ENCODE results near the gene ASCL2.
A peak's percentile ranks its signal among the peaks of the same experiment; 100 is the strongest.

Gene ASCL2

DNA sequence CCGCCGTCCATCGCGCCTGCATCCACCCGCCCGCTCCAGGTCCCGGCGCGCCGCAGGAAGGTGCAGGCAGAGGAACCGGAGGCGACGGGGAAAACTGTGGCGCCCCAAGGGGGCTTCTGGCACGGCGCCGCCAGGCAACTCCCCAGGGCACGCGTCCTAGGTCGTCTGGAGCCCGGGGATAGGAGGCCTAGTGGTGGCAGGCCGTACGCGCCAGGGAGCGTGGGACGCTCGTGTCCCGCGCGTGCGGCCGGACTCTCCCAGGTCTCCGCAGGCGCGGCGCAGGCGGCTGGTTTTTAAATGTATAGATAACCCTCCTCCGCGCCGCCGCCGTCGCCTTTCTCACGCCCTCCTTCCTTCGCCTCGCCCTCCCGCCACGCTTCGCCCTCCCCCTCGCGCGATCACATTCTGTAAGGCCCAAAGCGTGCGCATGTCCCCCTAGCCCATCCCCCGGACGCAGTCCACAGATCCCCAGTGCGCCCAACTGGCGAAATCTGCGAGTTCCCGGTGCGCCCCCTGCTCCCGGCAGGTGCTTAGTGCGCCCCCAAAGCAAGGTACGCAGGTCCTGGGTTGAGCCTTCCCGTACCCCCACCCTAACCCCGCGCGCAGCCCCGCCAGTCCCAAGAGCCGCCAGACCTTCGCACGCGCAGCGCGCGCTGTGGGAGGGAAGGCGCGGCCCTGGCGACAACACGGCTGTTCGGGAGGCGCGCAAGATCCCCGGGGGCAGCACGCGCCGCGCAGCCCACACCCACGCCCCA lies at the start of gene ASCL2:
Gene ASCL2, minus strand, starts transcription at position 267 of the 755 bp plus-strand sequence. Its CDS starts 256 bp downstream, at position 11.
- DNase-seq, result peak; percentile 63

GRCh38 chr11:2319791-2320472 lies 49.5 kb upstream of the ASCL2 start:
- DNase-seq, result no peak

DNA sequence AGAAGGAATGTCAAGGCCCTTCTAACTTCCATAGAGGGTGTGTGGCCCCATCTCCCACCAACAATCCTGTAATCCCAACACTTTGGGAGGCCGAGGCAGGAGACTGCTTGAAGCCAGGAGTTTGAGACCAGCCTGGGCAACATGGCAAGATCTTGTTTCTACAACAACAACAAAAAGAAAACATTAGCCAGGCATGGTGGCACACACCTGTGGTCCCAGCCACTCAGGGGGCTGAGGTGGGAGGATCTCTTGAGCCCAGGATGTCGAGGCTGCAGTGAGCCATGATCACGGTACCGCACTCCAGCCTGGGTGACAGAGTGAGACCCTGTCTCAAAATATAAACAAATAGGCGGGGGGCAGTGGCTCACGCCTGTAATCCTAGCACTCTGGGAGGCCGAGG lies 48.3 kb upstream of the ASCL2 start:
- no peak for DNase-seq

- DNase-seq, result no peak
These were observed 47.7 kb upstream of the ASCL2 start for GRCh38 chr11:2318123-2318522.

GRCh38 chr11:2317354-2318050 lies 47.1 kb upstream of the ASCL2 start:
- DNase-seq, result no peak

- no peak for DNase-seq
These were observed 46.5 kb upstream of the ASCL2 start for GRCh38 chr11:2316963-2317244.

DNA sequence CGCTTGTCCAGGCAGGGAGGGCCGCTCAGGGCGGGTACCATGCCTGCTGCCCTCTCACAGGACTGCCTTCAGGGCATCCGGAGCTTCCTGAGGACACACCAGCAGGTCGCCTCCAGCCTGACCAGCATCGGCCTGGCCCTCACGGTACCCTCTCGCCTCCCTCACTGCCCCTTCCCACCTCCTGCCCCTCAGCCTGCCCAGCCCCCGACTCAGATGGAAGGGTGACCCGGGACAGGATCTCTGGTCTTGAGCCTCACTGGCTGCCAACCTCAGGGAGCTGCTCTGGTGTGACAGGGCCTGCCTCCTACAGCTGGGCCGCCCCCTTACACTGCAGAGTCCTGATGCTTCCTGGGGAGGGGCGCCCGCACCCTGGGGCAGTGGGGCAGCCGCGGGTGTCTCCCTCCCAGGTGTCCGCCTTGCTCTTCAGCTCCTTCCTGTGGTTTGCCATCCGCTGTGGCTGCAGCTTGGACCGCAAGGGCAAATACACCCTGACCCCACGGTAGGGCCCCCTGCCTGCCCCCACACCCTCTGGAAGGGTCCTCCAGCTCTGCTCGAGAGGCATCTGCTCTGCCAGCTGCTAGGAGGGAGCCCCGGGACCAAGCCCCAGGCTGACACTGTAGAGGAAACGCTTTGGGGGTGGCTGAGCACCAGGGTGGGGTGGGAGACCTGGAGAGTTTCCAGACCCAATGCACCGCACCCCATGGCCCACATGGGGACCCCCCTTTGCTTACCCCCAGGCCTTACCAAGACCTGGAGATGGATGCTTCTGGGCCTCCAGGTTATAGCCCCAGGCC lies 46.0 kb upstream of the ASCL2 start:
- no peak for DNase-seq

DNA sequence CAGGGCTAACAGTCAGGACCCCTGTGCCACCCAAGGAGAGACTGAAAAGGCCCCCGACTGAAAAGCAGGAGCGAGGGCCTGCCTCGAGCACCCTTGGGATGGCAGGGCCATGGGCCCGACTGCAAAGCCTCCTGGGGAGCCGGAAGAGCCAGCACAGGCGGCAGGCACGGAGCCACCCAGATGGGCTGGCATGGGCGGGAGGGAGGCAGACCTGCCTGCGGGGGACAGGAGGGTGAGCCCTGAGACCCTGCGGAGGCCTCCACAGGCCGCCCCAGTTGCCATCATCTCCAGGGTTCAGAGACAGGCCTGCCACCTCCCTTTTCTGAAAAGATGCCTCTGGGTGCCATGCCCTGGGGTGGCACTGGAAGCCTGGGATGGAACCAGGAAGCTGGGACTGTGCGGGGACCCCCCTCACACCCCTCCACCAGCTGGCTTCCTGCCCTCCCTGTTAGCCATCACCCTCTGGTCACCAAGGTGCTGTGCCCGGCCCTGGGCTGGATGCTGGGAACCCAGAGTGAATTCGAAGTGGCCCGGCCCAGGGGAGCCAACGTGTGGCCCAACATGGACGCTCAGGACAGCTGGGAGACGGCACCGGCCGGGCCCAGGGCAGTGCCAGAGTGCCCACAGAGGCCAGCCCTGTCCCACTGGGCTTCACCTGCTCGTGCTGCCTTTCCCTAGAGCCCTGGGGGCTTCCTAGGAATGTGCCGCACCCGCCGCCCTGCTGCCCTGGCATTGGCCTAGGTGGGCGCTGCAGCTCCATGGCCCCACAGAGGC lies 45.2 kb upstream of the ASCL2 start:
- DNase-seq, result no peak

GRCh38 chr11:2314525-2315394 lies 44.4 kb upstream of the ASCL2 start:
- DNase-seq, result no peak

GRCh38 chr11:2314136-2314524 lies 43.7 kb upstream of the ASCL2 start:
- no peak for DNase-seq

- DNase-seq, result no peak
These were observed 42.9 kb upstream of the ASCL2 start for GRCh38 chr11:2313051-2313951.

DNA sequence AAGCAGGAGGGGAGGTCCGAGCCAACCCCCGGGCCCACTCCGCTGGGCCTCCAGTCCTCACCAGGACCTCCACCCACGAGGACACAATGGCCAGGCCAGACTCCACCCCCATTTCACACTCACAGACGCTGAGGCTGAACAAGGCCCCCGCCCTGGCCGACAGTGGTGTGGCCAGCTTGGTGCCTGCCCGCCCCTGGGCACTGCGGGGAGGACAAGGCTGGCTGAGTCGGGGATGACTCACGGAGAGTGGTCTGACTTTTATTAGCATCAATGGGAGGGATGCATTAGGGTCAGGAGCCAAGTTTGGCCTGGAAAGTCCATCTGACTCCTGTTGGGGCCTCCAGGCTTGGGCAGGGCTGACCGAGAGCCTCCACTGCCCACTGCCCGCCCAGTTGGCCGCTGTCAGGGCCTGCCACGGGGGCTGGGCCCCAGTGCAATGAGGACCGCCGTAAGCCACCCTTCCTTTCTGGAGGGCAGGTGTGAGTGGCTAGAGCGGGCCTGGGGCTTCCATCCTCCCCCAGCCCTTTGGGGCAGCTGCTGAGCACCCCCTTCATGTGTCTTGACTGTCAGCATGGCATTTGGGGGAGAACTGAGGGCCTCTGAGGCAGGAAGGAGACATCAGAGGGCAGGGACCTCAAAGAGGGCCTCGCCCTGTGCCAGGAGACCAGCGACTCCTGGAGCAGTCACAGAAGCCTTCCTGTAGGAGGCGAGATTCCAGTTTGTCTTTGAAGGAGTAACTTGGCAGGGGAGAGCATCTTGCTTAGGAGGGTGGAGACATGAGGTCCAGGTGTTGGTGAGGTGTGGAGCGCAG lies 42.0 kb upstream of the ASCL2 start:
- no peak for DNase-seq

GRCh38 chr11:2311353-2312133 lies 41.2 kb upstream of the ASCL2 start:
- DNase-seq, result no peak

DNA sequence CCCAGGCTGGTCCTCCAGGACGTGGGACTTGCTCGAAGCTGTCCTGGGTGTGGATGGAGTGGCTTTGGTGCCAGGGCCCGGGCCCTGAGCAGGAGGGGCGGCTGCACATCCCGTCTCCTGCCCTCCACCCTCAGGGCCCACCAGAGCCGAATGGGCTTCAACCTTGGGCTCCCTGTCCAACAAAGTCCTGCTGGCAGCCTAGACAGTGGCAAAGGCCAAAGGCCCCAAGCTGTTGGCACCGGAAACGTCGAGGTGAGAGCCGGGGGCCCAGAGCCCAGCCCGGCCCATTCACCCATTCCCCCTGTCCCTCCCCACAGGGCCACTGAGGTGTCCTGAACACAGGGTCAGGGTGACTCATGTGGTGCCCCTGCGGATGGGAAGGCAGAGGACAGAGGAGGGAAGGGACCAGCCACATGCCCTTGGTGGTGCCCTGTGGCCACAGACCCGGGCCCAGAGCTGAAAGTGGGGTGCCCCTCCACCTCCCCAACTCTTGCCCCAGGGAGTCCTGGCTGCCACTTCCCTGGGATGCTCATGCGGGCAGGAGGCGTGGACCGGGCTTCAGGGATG lies 40.5 kb upstream of the ASCL2 start:
- DNase-seq, result no peak

- DNase-seq, result no peak
These were observed 39.8 kb upstream of the ASCL2 start for GRCh38 chr11:2310073-2310785.

DNA sequence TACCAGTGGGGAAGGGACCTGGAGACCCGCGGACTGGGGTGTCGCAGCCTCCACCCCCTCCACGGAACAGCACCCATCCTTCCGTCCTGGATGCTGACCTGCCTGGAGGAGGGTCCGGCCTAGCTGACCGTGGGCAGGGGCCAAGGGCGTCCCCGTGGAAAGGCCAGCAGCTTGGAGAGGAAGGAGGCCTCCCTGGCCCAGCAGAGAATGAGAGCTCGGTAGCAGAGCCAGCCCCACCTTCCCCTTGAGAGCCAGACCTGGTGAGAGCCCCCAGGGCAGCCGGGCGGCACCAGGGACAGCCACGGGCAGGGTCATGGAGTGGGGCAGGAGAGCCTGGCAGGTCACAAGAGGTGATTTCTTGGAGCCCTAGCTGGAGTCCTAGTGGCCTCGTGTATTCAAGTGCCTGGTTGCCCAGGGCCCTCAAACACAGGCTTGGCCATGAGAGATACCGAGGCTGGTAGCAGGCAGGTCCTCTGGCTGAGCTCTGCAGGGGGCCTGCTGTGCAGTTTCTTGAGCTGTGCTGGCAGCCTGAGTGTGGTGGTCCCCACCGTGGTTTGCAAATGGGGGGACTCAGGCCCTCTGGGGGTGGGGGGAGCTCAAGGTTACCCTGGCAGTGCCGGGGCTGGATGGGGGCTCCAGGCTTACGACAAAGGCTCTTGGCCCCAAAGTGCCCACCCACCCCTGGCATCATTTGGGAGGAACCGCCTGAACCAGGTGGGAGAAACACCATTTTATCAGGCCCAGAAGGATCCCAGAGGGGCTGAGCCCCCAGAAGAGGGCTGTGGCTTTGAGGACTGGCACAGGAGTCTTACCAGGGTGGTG lies 39.1 kb upstream of the ASCL2 start:
- DNase-seq, result no peak

DNA sequence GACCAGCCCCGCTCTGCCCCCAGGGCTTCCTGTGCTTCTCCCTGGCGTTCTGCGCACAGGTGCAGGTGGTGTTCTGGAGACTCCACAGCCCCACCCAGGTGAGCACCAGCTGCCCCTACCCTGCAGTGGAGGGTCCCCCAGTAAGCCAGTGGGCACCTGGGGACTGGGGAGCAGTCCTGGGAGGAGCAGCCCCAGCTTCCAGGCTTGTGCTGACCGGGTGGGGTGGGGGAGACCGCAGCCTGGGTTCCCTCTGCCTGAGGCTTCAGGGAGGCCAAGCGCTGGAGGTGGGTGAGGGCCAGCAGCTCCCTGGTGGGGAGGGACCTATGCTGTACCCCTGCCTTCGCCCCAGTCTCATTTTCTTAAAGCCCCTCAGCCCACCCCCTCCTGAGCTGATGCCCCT lies 38.3 kb upstream of the ASCL2 start:
- DNase-seq, result no peak

All from NCI-H526 treated with DMSO at 0.1 percent for 48 hours (cell line).